Fibroblast of skin of right biceps (primary cell): ENCODE measurements around the gene TIMMDC1.
"Not testable (repeated sequence)": the region's sequence is repeated elsewhere in the genome, so short reads cannot be mapped to it uniquely, and the experiment has no call there.

Experiments
- DNase-seq: peaks from one replicate; pipeline ENCODE4 v3.0.0-alpha.2; 2013

The TIMMDC1 gene

GRCh38 chr3:119557877-119558269, 59.5 kb downstream of the TIMMDC1 start:
- no peak for DNase-seq

- DNase-seq, result no peak
Observed at GRCh38 chr3:119558626-119559317, 60.4 kb downstream of the TIMMDC1 start.

- peak; percentile 34 for DNase-seq
Observed at GRCh38 chr3:119559441-119559963, 61.2 kb downstream of the TIMMDC1 start, which contains the start of gene CD80. Gene CD80 (minus strand): TSS chr3:119559614. CDS start chr3:119557728, 1,886 bp downstream.

- no peak for DNase-seq
Observed at GRCh38 chr3:119560160-119560559, 61.8 kb downstream of the TIMMDC1 start.

- no peak for DNase-seq
Observed at GRCh38 chr3:119562307-119562961, 64.1 kb downstream of the TIMMDC1 start.

- DNase-seq, result not testable (repeated sequence)
Observed at GRCh38 chr3:119563334-119563733, 65.0 kb downstream of the TIMMDC1 start.

GRCh38 chr3:119569156-119569555, 70.8 kb downstream of the TIMMDC1 start:
- DNase-seq, result no peak

- no peak for DNase-seq
Observed at GRCh38 chr3:119570229-119570628, 71.9 kb downstream of the TIMMDC1 start.

GRCh38 chr3:119571230-119571629, 72.9 kb downstream of the TIMMDC1 start:
- no peak for DNase-seq

GRCh38 chr3:119571688-119572087, 73.3 kb downstream of the TIMMDC1 start:
- DNase-seq, result no peak
